GM23338 (cell line): ENCODE measurements around the gene FAM171A2. TPM values are rescaled to one million over a fixed set of nuclear protein-coding genes. Genes with fewer than 3 reads are reported as not detected.
"Not testable (repeated sequence)": the region's sequence is repeated elsewhere in the genome, so short reads cannot be mapped to it uniquely, and the experiment has no call there.

Source experiments
- ATAC-seq: fragments of 200-7000 bp; cut with Tn5 transposase; 3 replicates; pipeline ENCODE4 v1.9.1; 2020
- DNase-seq: peaks from one replicate; pipeline ENCODE4 v3.0.0-alpha.2; 2015; ENCODE audit warnings: low spot score
- H2AFZ ChIP-seq: fragments of 200-600 bp; sonication (generic); 2 replicates; pipeline ENCODE4 v1.8.0; 2016; ENCODE audit warnings: antibody characterized with exemption, mild to moderate bottlenecking, moderate library complexity
- H3F3A ChIP-seq: fragments of 200-600 bp; sonication (generic); replicated peaks from 2 replicates; pipeline ENCODE4 v1.8.0; 2017; ENCODE audit warnings: antibody characterized with exemption, mixed run types, low read depth
- H3K27ac ChIP-seq: fragments of 200-600 bp; sonication (generic); 2 replicates; pipeline ENCODE4 v1.6.1; 2016; ENCODE audit warnings: low read depth
- H3K27me3 ChIP-seq: fragments of 200-600 bp; sonication (generic); 2 replicates; pipeline ENCODE4 v1.8.0; 2016; ENCODE audit warnings: mild to moderate bottlenecking, mixed run types, moderate library complexity; ENCODE audit not compliant: insufficient read depth
- H3K36me3 ChIP-seq: fragments of 200-600 bp; sonication (generic); 2 replicates; pipeline ENCODE4 v1.8.0; 2016; ENCODE audit warnings: mild to moderate bottlenecking; ENCODE audit not compliant: insufficient read depth
- H3K4me1 ChIP-seq: fragments of 200-600 bp; sonication (generic); 2 replicates; pipeline ENCODE4 v1.8.0; 2016; ENCODE audit warnings: mild to moderate bottlenecking, moderate library complexity; ENCODE audit not compliant: insufficient read depth
- H3K4me2 ChIP-seq: fragments of 200-600 bp; sonication (generic); 2 replicates; pipeline ENCODE4 v1.7.1; 2017; ENCODE audit warnings: mixed run types
- H3K4me3 ChIP-seq: fragments of 200-600 bp; sonication (generic); 2 replicates; pipeline ENCODE4 v1.6.1; 2016; ENCODE audit warnings: mixed run types
- H3K79me2 ChIP-seq: fragments of 200-600 bp; sonication (generic); replicated peaks from 2 replicates; pipeline ENCODE4 v1.8.0; 2017; ENCODE audit warnings: mild to moderate bottlenecking; ENCODE audit not compliant: insufficient read depth
- H3K9me2 ChIP-seq: fragments of 200-600 bp; sonication (generic); 2 replicates; pipeline ENCODE4 v1.8.0; 2017; ENCODE audit not compliant: insufficient read depth
- H4K20me1 ChIP-seq: fragments of 200-600 bp; sonication (generic); replicated peaks from 2 replicates; pipeline ENCODE4 v1.8.0; 2017; ENCODE audit warnings: mild to moderate bottlenecking; ENCODE audit not compliant: insufficient read depth
- H3K27ac Mint-ChIP-seq: 2 replicates; pipeline ENCODE4 v1.8.0; 2020; ENCODE audit warnings: inconsistent platforms, mild to moderate bottlenecking, moderate library complexity, mixed read lengths
- H3K27me3 Mint-ChIP-seq: 3 replicates; pipeline ENCODE4 v1.8.0; 2022; ENCODE audit warnings: low read depth, mild to moderate bottlenecking, moderate library complexity, mixed read lengths, inconsistent platforms; ENCODE audit not compliant: insufficient read depth, poor library complexity
- H3K36me3 Mint-ChIP-seq: 3 replicates; pipeline ENCODE4 v1.8.0; 2021; ENCODE audit warnings: low read depth, mild to moderate bottlenecking, inconsistent platforms, moderate library complexity, mixed read lengths
- H3K4me1 Mint-ChIP-seq: 3 replicates; pipeline ENCODE4 v1.8.0; 2020; ENCODE audit warnings: mild to moderate bottlenecking, inconsistent platforms, mixed read lengths
- H3K4me3 Mint-ChIP-seq: 3 replicates; pipeline ENCODE4 v1.8.0; 2021; ENCODE audit warnings: moderate library complexity, mild to moderate bottlenecking, inconsistent platforms, mixed read lengths
- H3K9me3 Mint-ChIP-seq: 3 replicates; pipeline ENCODE4 v1.8.0; 2020; ENCODE audit warnings: moderate library complexity, mild to moderate bottlenecking, inconsistent platforms, mixed read lengths
- CTCF ChIP-seq, 2 experiments: fragments of 200-600 bp in 1 of 2; sonication (generic) in 1 of 2; conservative IDR thresholded peaks; 2 replicates each; pipeline versions ENCODE4 v1.5.1 to v1.6.1; 2016 to 2017; ENCODE audit warnings: antibody characterized with exemption in 2 of 2, low read depth in 2 of 2, mild to moderate bottlenecking in 2 of 2, moderate library complexity in 1 of 2
- EZH2phosphoT487 ChIP-seq: fragments of 200-600 bp; sonication (generic); IDR thresholded peaks from one replicate; pipeline ENCODE4 v1.8.1; 2018; ENCODE audit warnings: antibody characterized with exemption; ENCODE audit not compliant: unreplicated experiment
- NANOG ChIP-seq: IDR thresholded peaks from 2 replicates; pipeline ENCODE4 v1.6.1; 2016; ENCODE audit warnings: antibody characterized with exemption, borderline replicate concordance
- POLR2AphosphoS5 ChIP-seq: IDR thresholded peaks from 2 replicates; pipeline ENCODE4 v1.6.1; 2016; ENCODE audit warnings: antibody characterized with exemption, low read depth
- ZNF114 ChIP-seq: fragments of 250-450 bp; sonication (Bioruptor Pico); IDR thresholded peaks from 2 replicates; pipeline ENCODE4 v1.5.0; 2020; ENCODE audit warnings: mild to moderate bottlenecking, moderate library complexity
- polyA plus RNA-seq: library from polyadenylated mRNA; unstranded; fragments of >200 nt; fragmentation: Nextera tagmentation; extraction: Ambion mirVana; gene quantifications from 2 replicates; pipeline ENCODE4 v1.2.1, GENCODE V29; 2016
- total RNA-seq: library from RNA; depleted of rRNA; stranded (reverse); fragments of >200 nt; shearing (Covaris generic); gene quantifications from 2 replicates; pipeline ENCODE4 v1.2.3, GENCODE V29; 2014
- TF ChIP-seq, protein P1 (sequence below): fragments of 250-450 bp; sonication (Bioruptor Pico); IDR thresholded peaks from 2 replicates; pipeline ENCODE4 v1.5.0; 2020; ENCODE audit warnings: mild to moderate bottlenecking, moderate library complexity

Gene FAM171A2
- total and polyA plus RNA-seq, 2 experiments from 2014 or later, result 4.1 to 35.4 TPM

- no peak overlapping the region for H3K27ac Mint-ChIP-seq
- H3K27ac ChIP-seq, result no peak overlapping the region
Measured at GRCh38 chr17:44343510-44344209, 20.0 kb downstream of the FAM171A2 start.

GRCh38 chr17:44340553-44340952 is 23.1 kb downstream of the FAM171A2 start:
- H3K4me1 Mint-ChIP-seq, ATAC-seq, H3K9me2 ChIP-seq, H3K4me3 ChIP-seq, H3K4me3 Mint-ChIP-seq, H2AFZ ChIP-seq, H3K9me3 Mint-ChIP-seq, H3K4me1 ChIP-seq, H3K79me2 ChIP-seq, H3K27ac ChIP-seq, H3F3A ChIP-seq, H4K20me1 ChIP-seq, H3K36me3 Mint-ChIP-seq, DNase-seq, H3K4me2 ChIP-seq, H3K36me3 ChIP-seq, H3K27me3 ChIP-seq, H3K27ac Mint-ChIP-seq: not testable (repeated sequence)
- H3K27me3 Mint-ChIP-seq, result peaks cover 13% of the 10 kb centered on the region

More at GRCh38 chr17:44343510-44344209, 20.0 kb downstream of the FAM171A2 start:
- Histone ChIP-seq H3F3A (no peaks in the 10 kb centered on the region), H3K4me3 (no peak overlapping the region), H3K36me3 (no peaks in the 10 kb centered on the region), H3K27me3 (no peaks in the 10 kb centered on the region), H3K4me1 (peaks cover 4% of the 10 kb centered on the region; the same call in 1 of the 2 replicates), H3K9me2 (no peaks in the 10 kb centered on the region), H2AFZ (no peak overlapping the region), H3K4me2 (no peak overlapping the region), H3K79me2 (peaks cover 4% of the 10 kb centered on the region; the same call in 1 of the 2 replicates), H4K20me1 (no peaks in the 10 kb centered on the region)
- Mint-ChIP-seq H3K4me1 (peaks cover 8% of the 10 kb centered on the region; the same call in 2 of the 3 replicates), H3K4me3 (no peak overlapping the region; the same call in 2 of the 3 replicates), H3K36me3 (no peaks in the 10 kb centered on the region), H3K27me3 (peaks cover 13% of the 10 kb centered on the region), H3K9me3 (peaks cover 3% of the 10 kb centered on the region; the same call in 1 of the 3 replicates)
- ATAC-seq, result no peak
- TF ChIP-seq NANOG (no peak), EZH2phosphoT487 (no peak), ZNF114 (CRISPR knock-in tag) (no peak)
- DNase-seq, result no peak

GRCh38 chr17:44338702-44339101 is 25.0 kb downstream of the FAM171A2 start:
- no peak overlapping the region for H3K27ac ChIP-seq
- no peaks in the 10 kb centered on the region for H3K79me2 ChIP-seq
- H2AFZ ChIP-seq, result no peak overlapping the region; the same call in 1 of the 2 replicates
- H3K4me1 ChIP-seq, result no peaks in the 10 kb centered on the region; the same call in 1 of the 2 replicates
- H3K27me3 ChIP-seq, result no peaks in the 10 kb centered on the region
- peak; percentile 62 for ATAC-seq
- H3K36me3 ChIP-seq, result no peaks in the 10 kb centered on the region
- no peak for DNase-seq
- no peaks in the 10 kb centered on the region for H3K9me2 ChIP-seq
- Mint-ChIP-seq H3K4me1 (peaks cover 8% of the 10 kb centered on the region), H3K36me3 (no peaks in the 10 kb centered on the region), H3K4me3 (no peak overlapping the region), H3K27me3 (peaks cover 2% of the 10 kb centered on the region), H3K9me3 (no peaks in the 10 kb centered on the region), H3K27ac (no peak overlapping the region)
- no peak overlapping the region for H3K4me3 ChIP-seq
- no peaks in the 10 kb centered on the region for H4K20me1 ChIP-seq
- H3K4me2 ChIP-seq, result no peak overlapping the region
- 0 out of 2 replicates have a peak, but pooled peaks cover 2% of the 10 kb centered on the region for H3F3A ChIP-seq
- TF ChIP-seq CTCF (conservative IDR thresholded peaks at IDR 0.05; ENCODE audit: low read depth in 2 of 2) (no peak), EZH2phosphoT487 (no peak), POLR2AphosphoS5 (no peak)
- TF ChIP-seq, protein P1, sequence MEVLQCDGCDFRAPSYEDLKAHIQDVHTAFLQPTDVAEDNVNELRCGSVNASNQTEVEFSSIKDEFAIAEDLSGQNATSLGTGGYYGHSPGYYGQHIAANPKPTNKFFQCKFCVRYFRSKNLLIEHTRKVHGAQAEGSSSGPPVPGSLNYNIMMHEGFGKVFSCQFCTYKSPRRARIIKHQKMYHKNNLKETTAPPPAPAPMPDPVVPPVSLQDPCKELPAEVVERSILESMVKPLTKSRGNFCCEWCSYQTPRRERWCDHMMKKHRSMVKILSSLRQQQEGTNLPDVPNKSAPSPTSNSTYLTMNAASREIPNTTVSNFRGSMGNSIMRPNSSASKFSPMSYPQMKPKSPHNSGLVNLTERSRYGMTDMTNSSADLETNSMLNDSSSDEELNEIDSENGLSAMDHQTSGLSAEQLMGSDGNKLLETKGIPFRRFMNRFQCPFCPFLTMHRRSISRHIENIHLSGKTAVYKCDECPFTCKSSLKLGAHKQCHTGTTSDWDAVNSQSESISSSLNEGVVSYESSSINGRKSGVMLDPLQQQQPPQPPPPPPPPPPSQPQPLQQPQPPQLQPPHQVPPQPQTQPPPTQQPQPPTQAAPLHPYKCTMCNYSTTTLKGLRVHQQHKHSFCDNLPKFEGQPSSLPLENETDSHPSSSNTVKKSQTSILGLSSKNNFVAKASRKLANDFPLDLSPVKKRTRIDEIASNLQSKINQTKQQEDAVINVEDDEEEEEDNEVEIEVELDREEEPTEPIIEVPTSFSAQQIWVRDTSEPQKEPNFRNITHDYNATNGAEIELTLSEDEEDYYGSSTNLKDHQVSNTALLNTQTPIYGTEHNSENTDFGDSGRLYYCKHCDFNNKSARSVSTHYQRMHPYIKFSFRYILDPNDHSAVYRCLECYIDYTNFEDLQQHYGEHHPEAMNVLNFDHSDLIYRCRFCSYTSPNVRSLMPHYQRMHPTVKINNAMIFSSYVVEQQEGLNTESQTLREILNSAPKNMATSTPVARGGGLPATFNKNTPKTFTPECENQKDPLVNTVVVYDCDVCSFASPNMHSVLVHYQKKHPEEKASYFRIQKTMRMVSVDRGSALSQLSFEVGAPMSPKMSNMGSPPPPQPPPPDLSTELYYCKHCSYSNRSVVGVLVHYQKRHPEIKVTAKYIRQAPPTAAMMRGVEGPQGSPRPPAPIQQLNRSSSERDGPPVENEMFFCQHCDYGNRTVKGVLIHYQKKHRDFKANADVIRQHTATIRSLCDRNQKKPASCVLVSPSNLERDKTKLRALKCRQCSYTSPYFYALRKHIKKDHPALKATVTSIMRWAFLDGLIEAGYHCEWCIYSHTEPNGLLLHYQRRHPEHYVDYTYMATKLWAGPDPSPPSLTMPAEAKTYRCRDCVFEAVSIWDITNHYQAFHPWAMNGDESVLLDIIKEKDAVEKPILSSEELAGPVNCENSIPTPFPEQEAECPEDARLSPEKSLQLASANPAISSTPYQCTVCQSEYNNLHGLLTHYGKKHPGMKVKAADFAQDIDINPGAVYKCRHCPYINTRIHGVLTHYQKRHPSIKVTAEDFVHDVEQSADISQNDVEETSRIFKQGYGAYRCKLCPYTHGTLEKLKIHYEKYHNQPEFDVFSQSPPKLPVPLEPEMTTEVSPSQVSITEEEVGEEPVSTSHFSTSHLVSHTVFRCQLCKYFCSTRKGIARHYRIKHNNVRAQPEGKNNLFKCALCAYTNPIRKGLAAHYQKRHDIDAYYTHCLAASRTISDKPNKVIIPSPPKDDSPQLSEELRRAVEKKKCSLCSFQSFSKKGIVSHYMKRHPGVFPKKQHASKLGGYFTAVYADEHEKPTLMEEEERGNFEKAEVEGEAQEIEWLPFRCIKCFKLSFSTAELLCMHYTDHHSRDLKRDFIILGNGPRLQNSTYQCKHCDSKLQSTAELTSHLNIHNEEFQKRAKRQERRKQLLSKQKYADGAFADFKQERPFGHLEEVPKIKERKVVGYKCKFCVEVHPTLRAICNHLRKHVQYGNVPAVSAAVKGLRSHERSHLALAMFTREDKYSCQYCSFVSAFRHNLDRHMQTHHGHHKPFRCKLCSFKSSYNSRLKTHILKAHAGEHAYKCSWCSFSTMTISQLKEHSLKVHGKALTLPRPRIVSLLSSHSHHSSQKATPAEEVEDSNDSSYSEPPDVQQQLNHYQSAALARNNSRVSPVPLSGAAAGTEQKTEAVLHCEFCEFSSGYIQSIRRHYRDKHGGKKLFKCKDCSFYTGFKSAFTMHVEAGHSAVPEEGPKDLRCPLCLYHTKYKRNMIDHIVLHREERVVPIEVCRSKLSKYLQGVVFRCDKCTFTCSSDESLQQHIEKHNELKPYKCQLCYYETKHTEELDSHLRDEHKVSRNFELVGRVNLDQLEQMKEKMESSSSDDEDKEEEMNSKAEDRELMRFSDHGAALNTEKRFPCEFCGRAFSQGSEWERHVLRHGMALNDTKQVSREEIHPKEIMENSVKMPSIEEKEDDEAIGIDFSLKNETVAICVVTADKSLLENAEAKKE (CRISPR knock-in tag), result no peak
